ENCODE results near the gene SLC35F3.

GRCh38 chr1:234007684-234008083, 103.2 kb downstream of the SLC35F3 start:
- no peak for TF ChIP-seq CTCF (IDR thresholded peaks at IDR 0.05)
- TF ChIP-seq SMC3 (IDR thresholded peaks at IDR 0.05; ENCODE audit: low read depth, low read length): no peak
- TF ChIP-seq PBX3 (IDR thresholded peaks at IDR 0.05): no peak
- TF ChIP-seq FOXM1 (IDR thresholded peaks at IDR 0.05; ENCODE audit: low read depth): no peak
- no peak for TF ChIP-seq GABPA (IDR thresholded peaks at IDR 0.05; ENCODE audit: low read depth)
- no peak for TF ChIP-seq NFIC (IDR thresholded peaks at IDR 0.05; ENCODE audit: borderline replicate concordance)
- no peak for TF ChIP-seq TAF1 (IDR thresholded peaks at IDR 0.05; ENCODE audit: borderline replicate concordance, low read depth, low read length)
- no peak for TF ChIP-seq POLR2AphosphoS5 (IDR thresholded peaks at IDR 0.05; ENCODE audit: low read depth, low read length)

Measured in SK-N-SH (cell line).